PC-3 (cell line): ENCODE data around the gene SCART1. TPM values are rescaled to one million over a fixed set of nuclear protein-coding genes. Genes with fewer than 3 reads are reported as not detected.

Experiments
- ATAC-seq: fragments of 200-7000 bp; cut with Tn5 transposase; 2 replicates; pipeline ENCODE4 v1.9.1; 2020; ENCODE audit warnings: mild to moderate bottlenecking, moderate library complexity
- BruUV-seq: library from RNA; stranded (reverse); fragments of 400-500 nt; replicated peaks from 2 replicates; lab custom pipeline; 2021; lab: Mats Ljungman, UMichigan
- CTCF ChIA-PET: fragments of 300-600 bp; sonication (Branson Sonifier 250); formaldehyde crosslinking; loops from one replicate; lab custom pipeline; 2022; ENCODE audit warnings: antibody characterized with exemption; lab: Charles Lee
- POLR2A ChIA-PET: fragments of 300-600 bp; sonication (Branson Sonifier 250); formaldehyde crosslinking; loops from one replicate; lab custom pipeline; 2022; ENCODE audit warnings: antibody characterized with exemption; ENCODE audit not compliant: unreplicated experiment; lab: Charles Lee
- DNase-seq: peaks from one replicate; pipeline ENCODE4 v3.0.0-alpha.2; 2015
- H2AFZ ChIP-seq: fragments of 300-600 bp; sonication (generic); 2 replicates; pipeline ENCODE4 v1.6.0; 2016; ENCODE audit warnings: antibody characterized with exemption, low read length
- H3F3A ChIP-seq: fragments of 300-600 bp; sonication (generic); one replicate; pipeline ENCODE4 v1.6.0; 2017; ENCODE audit warnings: antibody characterized with exemption, low read length, control low read depth, mild to moderate bottlenecking; ENCODE audit not compliant: unreplicated experiment
- H3K27ac ChIP-seq: fragments of 300-600 bp; sonication (generic); 2 replicates; pipeline ENCODE4 v1.5.1; 2016; ENCODE audit warnings: mild to moderate bottlenecking, low read length
- H3K27me3 ChIP-seq: fragments of 300-600 bp; sonication (generic); 2 replicates; pipeline ENCODE4 v1.6.1; 2016; ENCODE audit warnings: low read length, mixed read lengths
- H3K36me3 ChIP-seq: fragments of 300-600 bp; sonication (generic); 2 replicates; pipeline ENCODE4 v1.6.1; 2016; ENCODE audit warnings: low read depth, mixed run types, low read length, mixed read lengths
- H3K4me1 ChIP-seq: fragments of 300-600 bp; sonication (generic); 2 replicates; pipeline ENCODE4 v1.5.1; 2016; ENCODE audit warnings: low read length; ENCODE audit not compliant: insufficient read depth
- H3K4me2 ChIP-seq: fragments of 300-600 bp; sonication (generic); 2 replicates; pipeline ENCODE4 v1.6.0; 2016; ENCODE audit warnings: low read length
- H3K4me3 ChIP-seq: fragments of 300-600 bp; sonication (generic); 2 replicates; pipeline ENCODE4 v1.5.1; 2016; ENCODE audit warnings: mild to moderate bottlenecking, low read length, mixed read lengths
- H3K79me2 ChIP-seq: fragments of 300-600 bp; sonication (generic); 2 replicates; pipeline ENCODE4 v1.6.1; 2017; ENCODE audit warnings: low read length, mixed read lengths
- H3K9ac ChIP-seq: fragments of 300-600 bp; sonication (generic); 2 replicates; pipeline ENCODE4 v1.6.0; 2016; ENCODE audit warnings: mild to moderate bottlenecking, low read length
- H3K9me2 ChIP-seq: fragments of 300-600 bp; sonication (generic); replicated peaks from 2 replicates; pipeline ENCODE4 v1.6.1; 2016; ENCODE audit warnings: mixed run types, low read length, mixed read lengths
- H3K9me3 ChIP-seq: fragments of 300-600 bp; sonication (generic); 2 replicates; pipeline ENCODE4 v1.6.1; 2016; ENCODE audit warnings: low read length, mixed read lengths
- H4K20me1 ChIP-seq: fragments of 300-600 bp; sonication (generic); 2 replicates; pipeline ENCODE4 v1.6.1; 2016; ENCODE audit warnings: low read length, mixed read lengths
- CTCF ChIP-seq: fragments of 300-600 bp; sonication (generic); conservative IDR thresholded peaks from 2 replicates; pipeline ENCODE4 v1.5.1; 2017; ENCODE audit warnings: antibody characterized with exemption, low read depth, mild to moderate bottlenecking, low read length
- EZH2 ChIP-seq: fragments of 300-600 bp; sonication (generic); IDR thresholded peaks from one replicate; pipeline ENCODE4 v1.6.1; 2017; ENCODE audit warnings: antibody characterized with exemption, mild to moderate bottlenecking, low read length; ENCODE audit not compliant: unreplicated experiment
- EZH2phosphoT487 ChIP-seq: fragments of 300-600 bp; sonication (generic); IDR thresholded peaks from 2 replicates; pipeline ENCODE4 v1.6.1; 2018; ENCODE audit warnings: mild to moderate bottlenecking, antibody characterized with exemption, low read length, borderline replicate concordance
- intact Hi-C: fragments of 100-400 bp; cut with micrococcal nuclease; formaldehyde crosslinking; loops from 2 replicates; pipeline ENCODE4 v1.9.0; 2023
- total RNA-seq: library from RNA; depleted of rRNA; stranded (reverse); fragments of >200 nt; gene quantifications from 2 replicates; pipeline ENCODE4 v1.2.3, GENCODE V29; 2014

The SCART1 gene
- total RNA-seq, 1 experiment from 2014 or later = 2.4 TPM

GRCh38 chr10:133442967-133443924 lies 10.5 kb upstream of the SCART1 start:
- Histone ChIP-seq H3F3A (no peaks in the 10 kb centered on the region), H3K9ac (no peak overlapping the region), H3K9me3 (peaks cover 8% of the 10 kb centered on the region; the same call in 1 of the 2 replicates), H2AFZ (no peak overlapping the region), H3K4me1 (no peaks in the 10 kb centered on the region), H3K4me2 (no peak overlapping the region), H3K27me3 (no peaks in the 10 kb centered on the region), H3K4me3 (no peak overlapping the region), H3K36me3 (no peaks in the 10 kb centered on the region; the same call in 1 of the 2 replicates), H3K79me2 (no peaks in the 10 kb centered on the region), H3K27ac (no peak overlapping the region), H3K9me2 (no peaks in the 10 kb centered on the region), H4K20me1 (no peaks in the 10 kb centered on the region)
- TF ChIP-seq EZH2phosphoT487 (no peak), EZH2 (no peak), CTCF (no peak)
- DNase-seq (no peak), ATAC-seq (no peak)
- ChIA-PET POLR2A (no interaction called here), CTCF (no interaction called here)
- BruUV-seq = no TSS peak
- intact Hi-C loops = no loop called here

- ChIA-PET POLR2A (no interaction called here), CTCF (no interaction called here)
- ATAC-seq (no peak), DNase-seq (no peak)
- H3K4me1 ChIP-seq = no peaks in the 10 kb centered on the region
- H3K4me2 ChIP-seq = no peak overlapping the region
- no peaks in the 10 kb centered on the region for H3K79me2 ChIP-seq
- H3K27me3 ChIP-seq = no peaks in the 10 kb centered on the region
- H3F3A ChIP-seq = no peaks in the 10 kb centered on the region
- H4K20me1 ChIP-seq = no peaks in the 10 kb centered on the region
- intact Hi-C loops = no loop called here
- no TSS peak for BruUV-seq
- no peak overlapping the region for H2AFZ ChIP-seq
- no peak overlapping the region for H3K9ac ChIP-seq
- no peaks in the 10 kb centered on the region; the same call in 1 of the 2 replicates for H3K36me3 ChIP-seq
- H3K4me3 ChIP-seq = no peak overlapping the region
- H3K9me3 ChIP-seq = peaks cover 8% of the 10 kb centered on the region; the same call in 1 of the 2 replicates
- no peak overlapping the region for H3K27ac ChIP-seq
- no peak for TF ChIP-seq EZH2phosphoT487
- H3K9me2 ChIP-seq = no peaks in the 10 kb centered on the region
These were observed 9.1 kb upstream of the SCART1 start for GRCh38 chr10:133444342-133445267.

GRCh38 chr10:133445268-133445732 lies 8.4 kb upstream of the SCART1 start:
- DNase-seq (no peak), ATAC-seq (no peak)
- H3K9me3 ChIP-seq = peaks cover 8% of the 10 kb centered on the region; the same call in 1 of the 2 replicates
- H2AFZ ChIP-seq = no peak overlapping the region
- no peaks in the 10 kb centered on the region for H3K4me1 ChIP-seq
- intact Hi-C loops = no loop called here
- no peaks in the 10 kb centered on the region; the same call in 1 of the 2 replicates for H3K36me3 ChIP-seq
- ChIA-PET CTCF (no interaction called here), POLR2A (no interaction called here)
- H3K9me2 ChIP-seq = no peaks in the 10 kb centered on the region
- no peak overlapping the region for H3K9ac ChIP-seq
- no peaks in the 10 kb centered on the region for H4K20me1 ChIP-seq
- no peak overlapping the region for H3K4me3 ChIP-seq
- H3K4me2 ChIP-seq = no peak overlapping the region
- no peaks in the 10 kb centered on the region for H3F3A ChIP-seq
- BruUV-seq = no TSS peak
- no peaks in the 10 kb centered on the region for H3K27me3 ChIP-seq
- TF ChIP-seq EZH2phosphoT487 = no peak
- no peak for TF ChIP-seq EZH2
- no peak for TF ChIP-seq CTCF
- no peaks in the 10 kb centered on the region for H3K79me2 ChIP-seq
- H3K27ac ChIP-seq = no peak overlapping the region
